Measurements from ENCODE around the gene KRT74. TPM values are rescaled to one million over a fixed set of nuclear protein-coding genes. Genes with fewer than 3 reads are reported as not detected.

KRT74 gene
- total RNA-seq, 1 experiment from 2014 or later = not detected

Other genes with a start within 250 kb of the KRT74 start
- gene KRT85, start 206.4 kb downstream of the KRT74 start, total RNA-seq (2014; rRNA removed; shearing (Covaris generic)) = not detected in 2 replicates
- not detected in 2 replicates for gene KRT84, start 188.2 kb downstream of the KRT74 start, total RNA-seq (2014; rRNA removed; shearing (Covaris generic))
- not detected in 2 replicates for gene KRT82, start 167.5 kb downstream of the KRT74 start, total RNA-seq (2014; rRNA removed; shearing (Covaris generic))
- gene KRT75, start 139.5 kb downstream of the KRT74 start, total RNA-seq (2014; rRNA removed; shearing (Covaris generic)) = 0.20 and 0.43 TPM in 2 replicates
- not detected in 2 replicates for gene KRT6B, start 121.7 kb downstream of the KRT74 start, total RNA-seq (2014; rRNA removed; shearing (Covaris generic))
- gene KRT6C, start 100.0 kb downstream of the KRT74 start, total RNA-seq (2014; rRNA removed; shearing (Covaris generic)) = not detected in 2 replicates
- not detected in 2 replicates for gene KRT6A, start 80.6 kb downstream of the KRT74 start, total RNA-seq (2014; rRNA removed; shearing (Covaris generic))
- not detected in 2 replicates for gene KRT5, start 53.4 kb downstream of the KRT74 start, total RNA-seq (2014; rRNA removed; shearing (Covaris generic))
- not detected in 2 replicates for gene KRT71, start 20.7 kb downstream of the KRT74 start, total RNA-seq (2014; rRNA removed; shearing (Covaris generic))
- gene KRT72, start 27.6 kb upstream of the KRT74 start, total RNA-seq (2014; rRNA removed; shearing (Covaris generic)) = not detected in 2 replicates
- not detected in 2 replicates for gene KRT73, start 44.7 kb upstream of the KRT74 start, total RNA-seq (2014; rRNA removed; shearing (Covaris generic))
- gene KRT2, start 78.4 kb upstream of the KRT74 start, total RNA-seq (2014; rRNA removed; shearing (Covaris generic)) = not detected in 2 replicates
- not detected in 2 replicates for gene KRT1, start 106.6 kb upstream of the KRT74 start, total RNA-seq (2014; rRNA removed; shearing (Covaris generic))
- not detected in 2 replicates for gene KRT77, start 129.7 kb upstream of the KRT74 start, total RNA-seq (2014; rRNA removed; shearing (Covaris generic))
- not detected in 2 replicates for gene KRT76, start 203.5 kb upstream of the KRT74 start, total RNA-seq (2014; rRNA removed; shearing (Covaris generic))
- gene KRT3, start 222.3 kb upstream of the KRT74 start, total RNA-seq (2014; rRNA removed; shearing (Covaris generic)) = not detected in 2 replicates
- gene KRT4, start 240.3 kb upstream of the KRT74 start, total RNA-seq (2014; rRNA removed; shearing (Covaris generic)) = not detected in 2 replicates

All from G401 (cell line).